ENCODE results near the gene DAP.

DNA sequence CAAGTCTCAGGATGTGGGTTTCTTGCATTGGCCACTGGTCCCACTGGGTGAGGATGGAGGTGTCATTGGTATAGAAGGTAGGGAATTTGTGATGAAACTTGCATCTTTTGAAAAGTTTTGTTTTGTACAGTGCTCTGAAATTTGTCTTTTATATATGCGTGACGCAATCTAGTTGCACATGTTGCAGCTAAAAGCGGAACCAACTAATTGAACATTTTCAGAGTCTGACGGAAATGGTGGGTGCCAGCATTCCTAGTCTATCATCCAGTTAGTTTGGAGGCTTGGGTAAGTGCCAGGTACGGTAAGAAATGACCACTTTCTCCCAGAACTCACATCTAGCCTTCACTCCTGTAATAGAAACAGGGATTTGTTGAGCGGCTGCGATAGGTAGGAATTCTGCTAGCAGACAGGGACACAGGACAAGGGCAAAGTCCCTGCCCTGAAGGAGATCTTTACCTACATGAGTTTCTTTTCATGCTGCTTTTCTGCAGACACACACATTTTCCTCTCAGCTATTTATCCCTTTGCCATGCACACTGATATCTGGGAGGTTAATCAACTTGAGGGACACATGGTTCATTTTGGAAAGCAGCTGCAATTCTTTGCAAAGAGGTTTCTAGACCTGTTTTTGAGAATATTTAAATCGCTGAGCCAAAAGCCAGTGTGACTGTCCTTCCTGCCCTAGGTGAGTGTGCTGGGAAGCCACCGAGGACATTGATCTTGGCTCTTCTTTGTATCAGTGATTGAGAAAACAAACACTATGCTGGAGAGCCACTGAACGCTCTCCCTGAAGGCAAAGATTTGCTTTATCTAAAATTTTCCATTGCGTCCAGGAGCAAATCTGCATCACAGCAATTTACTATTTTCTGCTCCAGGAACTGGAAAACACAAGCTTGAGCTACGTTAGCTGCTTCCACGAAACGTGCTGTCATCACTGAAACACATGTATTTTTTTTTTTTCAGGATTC, 89.7 kb downstream of the DAP start:
- TF ChIP-seq EZH2 (IDR thresholded peaks at IDR 0.05): no peak
- no peak for TF ChIP-seq POLR2AphosphoS5 (IDR thresholded peaks at IDR 0.05; ENCODE audit: borderline replicate concordance, low read depth, low read length)
